Measurements from ENCODE around the gene FHOD1. TPM values are rescaled to one million over a fixed set of nuclear protein-coding genes. Genes with fewer than 3 reads are reported as not detected.

FHOD1 gene
- total RNA-seq, 4 donors from 2014 or later = 15.1 to 53.3 (median 32.5) TPM

- ATAC-seq (ENCODE audit: low FRiP score) = no peak
- no peak for TF ChIP-seq CTCF (IDR thresholded peaks at IDR 0.05)
- DNase-seq (ENCODE audit: low spot score) = no peak
These were observed 57.2 kb downstream of the FHOD1 start, which contains the start of gene EXOC3L1 for GRCh38 chr16:67190041-67190440. Gene EXOC3L1, minus strand, starts transcription at chr16:67190136. Its CDS starts 460 bp downstream, at chr16:67189676.

GRCh38 chr16:67188798-67189197, 58.5 kb downstream of the FHOD1 start:
- no peak for ATAC-seq (ENCODE audit: low FRiP score)

GRCh38 chr16:67188323-67188722, 59.0 kb downstream of the FHOD1 start:
- DNase-seq (ENCODE audit: low spot score) = no peak
- no peak for TF ChIP-seq CTCF (IDR thresholded peaks at IDR 0.05)
- no peak for ATAC-seq (ENCODE audit: low FRiP score)

More at GRCh38 chr16:67188798-67189197, 58.5 kb downstream of the FHOD1 start:
- TF ChIP-seq CTCF (IDR thresholded peaks at IDR 0.05) = no peak
- DNase-seq (ENCODE audit: low spot score) = no peak

GRCh38 chr16:67187175-67187890, 59.9 kb downstream of the FHOD1 start:
- no peak for DNase-seq (ENCODE audit: low spot score)
- ATAC-seq (ENCODE audit: low FRiP score) = no peak
- no peak for TF ChIP-seq CTCF (IDR thresholded peaks at IDR 0.05)

- TF ChIP-seq CTCF (IDR thresholded peaks at IDR 0.05) = no peak
These were observed 60.7 kb downstream of the FHOD1 start for GRCh38 chr16:67186550-67186950.

GRCh38 chr16:67185651-67186134, 61.6 kb downstream of the FHOD1 start:
- ATAC-seq (ENCODE audit: low FRiP score) (no peak), DNase-seq (ENCODE audit: low spot score) (no peak)
- TF ChIP-seq CTCF (IDR thresholded peaks at IDR 0.05) = no peak

More at GRCh38 chr16:67186550-67186950, 60.7 kb downstream of the FHOD1 start:
- no peak for DNase-seq (ENCODE audit: low spot score)
- no peak for ATAC-seq (ENCODE audit: low FRiP score)

All from omental fat pad (tissue), 4 donors.